ENCODE data around the gene GIT1. TPM values are rescaled to one million over a fixed set of nuclear protein-coding genes. Genes with fewer than 3 reads are reported as not detected.

GIT1 gene
- total RNA-seq, 3 donors from 2014 or later, result 28.5 to 41.3 (median 31.2) TPM

DNA sequence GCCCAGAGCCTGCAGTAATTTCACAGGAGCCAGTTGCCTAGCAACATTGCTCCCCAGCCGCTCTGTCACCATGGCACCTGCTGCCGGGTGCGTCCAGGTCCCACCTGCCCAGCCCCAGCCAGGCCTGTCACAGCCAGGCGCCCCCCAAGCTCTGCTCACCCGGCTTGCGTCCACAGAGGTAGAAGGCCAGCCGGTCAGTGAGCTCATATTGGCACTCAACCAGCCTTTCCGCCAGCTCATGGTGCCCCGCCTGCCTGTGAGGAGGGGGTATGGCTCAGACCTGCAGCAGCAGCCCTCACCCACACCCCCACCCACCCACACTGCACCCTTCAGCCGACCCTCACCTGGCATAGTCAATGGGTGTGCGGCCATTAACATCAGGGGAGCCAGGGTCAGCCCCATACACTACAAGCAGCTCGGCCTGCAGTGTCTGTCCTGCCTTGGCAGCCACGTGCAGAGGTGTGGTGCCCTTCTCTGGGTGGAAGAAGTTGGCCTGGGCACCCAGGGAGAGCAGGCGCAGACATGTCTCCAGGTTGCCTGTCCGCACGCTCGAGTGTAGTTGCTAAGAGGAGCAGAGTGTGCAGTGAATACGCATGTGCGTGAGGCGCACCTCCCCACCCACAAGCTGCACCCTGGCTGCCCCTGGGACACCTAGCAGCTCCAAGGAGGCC, 7.7 kb downstream of the GIT1 start:
- TF ChIP-seq, protein P1, sequence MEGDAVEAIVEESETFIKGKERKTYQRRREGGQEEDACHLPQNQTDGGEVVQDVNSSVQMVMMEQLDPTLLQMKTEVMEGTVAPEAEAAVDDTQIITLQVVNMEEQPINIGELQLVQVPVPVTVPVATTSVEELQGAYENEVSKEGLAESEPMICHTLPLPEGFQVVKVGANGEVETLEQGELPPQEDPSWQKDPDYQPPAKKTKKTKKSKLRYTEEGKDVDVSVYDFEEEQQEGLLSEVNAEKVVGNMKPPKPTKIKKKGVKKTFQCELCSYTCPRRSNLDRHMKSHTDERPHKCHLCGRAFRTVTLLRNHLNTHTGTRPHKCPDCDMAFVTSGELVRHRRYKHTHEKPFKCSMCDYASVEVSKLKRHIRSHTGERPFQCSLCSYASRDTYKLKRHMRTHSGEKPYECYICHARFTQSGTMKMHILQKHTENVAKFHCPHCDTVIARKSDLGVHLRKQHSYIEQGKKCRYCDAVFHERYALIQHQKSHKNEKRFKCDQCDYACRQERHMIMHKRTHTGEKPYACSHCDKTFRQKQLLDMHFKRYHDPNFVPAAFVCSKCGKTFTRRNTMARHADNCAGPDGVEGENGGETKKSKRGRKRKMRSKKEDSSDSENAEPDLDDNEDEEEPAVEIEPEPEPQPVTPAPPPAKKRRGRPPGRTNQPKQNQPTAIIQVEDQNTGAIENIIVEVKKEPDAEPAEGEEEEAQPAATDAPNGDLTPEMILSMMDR (IDR thresholded peaks at IDR 0.05), result no peak
- TF ChIP-seq POLR2A (IDR thresholded peaks at IDR 0.05), result no peak
- TF ChIP-seq POLR2AphosphoS5 (IDR thresholded peaks at IDR 0.05), result no peak
- no peak for DNase-seq (ENCODE audit: low spot score in 2 of 2)
- Histone ChIP-seq H3K36me3 (peaks cover under 1% of the 10 kb centered on the region), H3K9me3 (no peaks in the 10 kb centered on the region), H3K27me3 (no peaks in the 10 kb centered on the region), H3K27ac (no peak overlapping the region), H3K4me3 (no peak overlapping the region), H3K4me1 (no peaks in the 10 kb centered on the region)
- intact Hi-C loops (cut with DNase I; ENCODE audit: low total_unique reads), result no loop called here

GRCh38 chr17:29579866-29580771, 9.3 kb downstream of the GIT1 start:
- H3K27me3 ChIP-seq, result no peaks in the 10 kb centered on the region
- no peaks in the 10 kb centered on the region for H3K9me3 ChIP-seq
- H3K4me1 ChIP-seq, result no peaks in the 10 kb centered on the region
- peaks cover 13% of the 10 kb centered on the region for H3K36me3 ChIP-seq
- TF ChIP-seq, protein P1 (IDR thresholded peaks at IDR 0.05), result peak; percentile 63 to 89 (median 86)
- TF ChIP-seq POLR2A (IDR thresholded peaks at IDR 0.05) (no peak), POLR2AphosphoS5 (IDR thresholded peaks at IDR 0.05) (peak in 2 of 3 donors; percentile 51 to 53)
- intact Hi-C loops (cut with DNase I; ENCODE audit: low total_unique reads), result no loop called here
- no peak overlapping the region for H3K4me3 ChIP-seq
- peak; percentile 84 for DNase-seq (ENCODE audit: low spot score in 2 of 2)
- H3K27ac ChIP-seq, result no peak overlapping the region

- H3K27me3 ChIP-seq, result no peaks in the 10 kb centered on the region
- TF ChIP-seq POLR2A (IDR thresholded peaks at IDR 0.05) (no peak), POLR2AphosphoS5 (IDR thresholded peaks at IDR 0.05) (no peak)
- TF ChIP-seq, protein P1 (IDR thresholded peaks at IDR 0.05), result no peak
- H3K4me3 ChIP-seq, result no peak overlapping the region
- no peaks in the 10 kb centered on the region for H3K4me1 ChIP-seq
- no peak for DNase-seq (ENCODE audit: low spot score in 2 of 2)
- H3K27ac ChIP-seq, result no peak overlapping the region
- intact Hi-C loops (cut with DNase I; ENCODE audit: low total_unique reads), result no loop called here
- peaks cover 17% of the 10 kb centered on the region for H3K36me3 ChIP-seq
- H3K9me3 ChIP-seq, result no peaks in the 10 kb centered on the region
Measured at GRCh38 chr17:29578626-29579485, 10.6 kb downstream of the GIT1 start.

DNA sequence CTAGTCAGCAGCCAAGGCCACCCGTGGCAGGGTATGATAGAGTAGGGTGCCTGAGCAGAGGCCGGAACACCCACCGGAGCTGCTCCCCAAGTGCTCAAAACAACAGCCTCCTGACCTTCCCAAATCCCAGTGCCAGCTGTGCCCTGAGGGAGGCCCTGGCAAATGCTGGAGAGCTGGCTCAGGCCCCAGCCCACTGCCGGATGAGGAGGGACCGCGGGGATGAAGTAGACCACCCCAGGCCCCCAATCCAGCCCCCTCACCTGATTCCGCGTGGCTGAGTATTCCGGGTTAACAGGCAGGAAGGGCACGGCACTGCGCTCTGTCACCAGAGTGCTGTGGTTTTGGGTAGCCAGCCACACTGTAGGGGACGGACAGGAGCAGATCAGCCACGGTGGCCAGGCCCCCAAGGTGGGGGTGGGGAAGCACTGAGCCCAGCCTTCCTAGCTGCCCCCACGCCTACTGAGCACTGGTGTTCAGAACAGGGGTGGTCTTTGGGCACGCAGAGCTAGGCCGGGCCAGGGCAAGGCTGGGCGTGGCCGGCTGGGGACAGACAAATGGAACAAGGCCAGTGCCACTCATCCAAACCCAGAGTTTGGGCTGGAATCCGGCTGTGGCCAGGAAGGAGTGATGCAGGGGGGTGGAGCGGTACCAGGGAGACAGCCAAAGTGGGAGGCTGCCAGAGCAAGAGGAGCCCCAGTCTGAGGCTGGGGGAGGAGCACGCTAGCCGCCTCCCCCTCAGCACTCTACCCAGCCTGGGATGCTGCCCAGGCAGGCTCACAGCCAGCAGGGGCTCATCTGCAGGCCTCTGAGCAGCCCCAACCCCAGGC, 11.8 kb downstream of the GIT1 start:
- no peak overlapping the region for H3K4me3 ChIP-seq
- H3K9me3 ChIP-seq, result no peaks in the 10 kb centered on the region
- peaks cover 17% of the 10 kb centered on the region for H3K36me3 ChIP-seq
- H3K4me1 ChIP-seq, result peaks cover 0 to 1% of the 10 kb centered on the region in 2 donors
- intact Hi-C loops (cut with DNase I; ENCODE audit: low total_unique reads), result no loop called here
- peak overlapping the region in 1 of 2 donors; percentile 34 for H3K27ac ChIP-seq
- TF ChIP-seq POLR2AphosphoS5 (IDR thresholded peaks at IDR 0.05), result no peak
- TF ChIP-seq, protein P1 (IDR thresholded peaks at IDR 0.05), result no peak
- TF ChIP-seq POLR2A (IDR thresholded peaks at IDR 0.05), result no peak
- no peak for DNase-seq (ENCODE audit: low spot score in 2 of 2)
- no peaks in the 10 kb centered on the region for H3K27me3 ChIP-seq
